Measurements from ENCODE around the gene DLG2. TPM values are rescaled to one million over a fixed set of nuclear protein-coding genes. Genes with fewer than 3 reads are reported as not detected.

DLG2 gene
- total and polyA plus RNA-seq, 2 of the 4 experiments (the other 2 are of a cell fraction): 0.31 to 0.36 TPM

DNA sequence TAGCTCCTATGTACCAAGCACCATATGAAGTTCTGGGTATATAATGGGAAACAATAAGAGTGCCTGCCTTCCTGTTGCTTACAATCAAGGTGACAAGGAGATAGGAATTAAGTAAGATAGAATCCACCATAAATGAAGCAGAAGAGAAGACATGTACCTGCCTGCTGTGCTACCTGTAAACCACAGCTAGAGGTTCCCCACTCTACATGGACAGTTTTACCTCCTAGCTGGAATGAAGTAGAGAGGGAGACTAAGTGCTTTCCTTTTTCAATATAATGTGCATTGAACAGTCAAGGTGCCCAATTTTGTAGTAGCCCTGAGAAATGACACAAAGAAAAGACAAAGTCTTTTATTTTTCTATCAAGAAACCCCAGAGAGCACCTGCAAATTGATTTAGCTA, 984.6 kb downstream of the DLG2 start:
- H4K20me1 ChIP-seq (ENCODE audit: insufficient read depth, low read length): no peaks in the 10 kb centered on the region
- no peak overlapping the region for H4K91ac ChIP-seq (ENCODE audit: insufficient read depth, low read depth, low read length)
- ATAC-seq (ENCODE audit: low read depth) (no peak), DNase-seq (no peak)
- H3K36me3 ChIP-seq (ENCODE audit: control insufficient read depth, insufficient read depth, low read length): no peaks in the 10 kb centered on the region
- H3K4me2 ChIP-seq (ENCODE audit: low read depth, low read length): no peak overlapping the region
- no peak overlapping the region for H3K23ac ChIP-seq (ENCODE audit: low read depth, low read length)
- in situ Hi-C loops (cut with MboI; ENCODE audit: low sequenced_read_pairs): no loop called here
- ChIA-PET POLR2A (ENCODE audit: unreplicated experiment) (no interaction called here), CTCF (interaction anchor here (0.6 kb wide), 1 partner anchor 240 kb away, joined by 3 read pairs; no protein-coding TSS in a partner anchor)
- peaks cover 2% of the 10 kb centered on the region; the same call in 1 of the 2 replicates for H3K9me3 ChIP-seq (ENCODE audit: control insufficient read depth, insufficient read depth, low read length)
- no peak overlapping the region for H3K4ac ChIP-seq (ENCODE audit: low read depth, low read length)
- H4K5ac ChIP-seq (ENCODE audit: low read depth, low read length): no peak overlapping the region
- H4K8ac ChIP-seq (ENCODE audit: low read depth in 2 of 2, low read length in 2 of 2): no peak overlapping the region
- no peak overlapping the region for H2AFZ ChIP-seq (replicated peaks; ENCODE audit: low read length, poor library complexity)
- H3K27ac ChIP-seq (ENCODE audit: insufficient read depth, low read length): no peak overlapping the region
- no peaks in the 10 kb centered on the region for H3K27me3 ChIP-seq (ENCODE audit: control insufficient read depth, insufficient read depth, low read length)
- H2AK9ac ChIP-seq (replicated peaks; ENCODE audit: low read depth, low read length, poor library complexity): no peak overlapping the region
- intact Hi-C loops (cut with micrococcal nuclease): no loop called here
- no peak overlapping the region for H2BK15ac ChIP-seq (ENCODE audit: low read depth, low read length)
- no peak overlapping the region for H2BK20ac ChIP-seq (ENCODE audit: low read depth, low read length)
- H3K4me3 ChIP-seq (ENCODE audit: insufficient read depth, low read depth, low read length): no peak overlapping the region
- H3K9me1 ChIP-seq (ENCODE audit: insufficient read depth, low read length): no peaks in the 10 kb centered on the region
- H3K9ac ChIP-seq (ENCODE audit: low read depth, low read length): no peak overlapping the region
- dilution Hi-C loops (cut with HindIII; ENCODE audit: low sequenced_read_pairs, unreplicated experiment): no loop called here
- TF ChIP-seq, protein P1, sequence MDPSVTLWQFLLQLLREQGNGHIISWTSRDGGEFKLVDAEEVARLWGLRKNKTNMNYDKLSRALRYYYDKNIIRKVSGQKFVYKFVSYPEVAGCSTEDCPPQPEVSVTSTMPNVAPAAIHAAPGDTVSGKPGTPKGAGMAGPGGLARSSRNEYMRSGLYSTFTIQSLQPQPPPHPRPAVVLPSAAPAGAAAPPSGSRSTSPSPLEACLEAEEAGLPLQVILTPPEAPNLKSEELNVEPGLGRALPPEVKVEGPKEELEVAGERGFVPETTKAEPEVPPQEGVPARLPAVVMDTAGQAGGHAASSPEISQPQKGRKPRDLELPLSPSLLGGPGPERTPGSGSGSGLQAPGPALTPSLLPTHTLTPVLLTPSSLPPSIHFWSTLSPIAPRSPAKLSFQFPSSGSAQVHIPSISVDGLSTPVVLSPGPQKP (IDR thresholded peaks at IDR 0.05; ENCODE audit: borderline replicate concordance, low read depth, low read length): no peak
- no peak for TF ChIP-seq NFE2L2 (IDR thresholded peaks at IDR 0.05; ENCODE audit: low read depth, low read length)
- no peak for TF ChIP-seq POLR2A (IDR thresholded peaks at IDR 0.05; ENCODE audit: low read depth, low read length)
- TF ChIP-seq CEBPB (IDR thresholded peaks at IDR 0.05; ENCODE audit: low read depth, low read length): no peak
- no peak for TF ChIP-seq RCOR1 (IDR thresholded peaks at IDR 0.05; ENCODE audit: insufficient replicate concordance, low read length)
- no peak overlapping the region for H3K18ac ChIP-seq (ENCODE audit: low read depth, low read length)
- H2BK120ac ChIP-seq (ENCODE audit: low read depth, low read length): no peak overlapping the region
- no peak overlapping the region for H2BK5ac ChIP-seq (ENCODE audit: low read depth, low read length, poor library complexity, severe bottlenecking)
- H3K56ac ChIP-seq (ENCODE audit: extremely low read depth, insufficient read depth, low read length): no peak overlapping the region
- no TSS peak for BruUV-seq (replicated peaks)
- H3K4me1 ChIP-seq (ENCODE audit: control insufficient read depth, insufficient read depth, low read length): no peaks in the 10 kb centered on the region
- H3K14ac ChIP-seq (replicated peaks; ENCODE audit: low read depth, low read length): no peak overlapping the region
- H3K79me1 ChIP-seq (ENCODE audit: low read depth in 1 of 2, low read length in 2 of 2): no peaks in the 10 kb centered on the region
- no peak overlapping the region for H2AK5ac ChIP-seq (ENCODE audit: low read depth, low read length)

All from IMR-90 (cell line).